GM19239 (cell line): ENCODE data around the gene LCE1A.

Source experiments
- DNase-seq: peaks from one replicate; pipeline ENCODE4 v3.0.0; 2011; ENCODE audit warnings: low spot score; ENCODE audit not compliant: insufficient read length
- FAIRE-seq: peaks from 2 replicates; lab custom pipeline; 2011; peaks lifted over from hg19 to GRCh38; lab: Jason Lieb, UNC

Gene LCE1A

GRCh38 chr1:152827173-152827572, at the start of gene LCE1A:
Gene LCE1A, plus strand, starts transcription at chr1:152827473. Its CDS starts 0 bp downstream, at chr1:152827473.
- DNase-seq: no peak
- no peak for FAIRE-seq

- DNase-seq (no peak), FAIRE-seq (no peak)
Observed at GRCh38 chr1:152777510-152778137, 49.6 kb upstream of the LCE1A start.

GRCh38 chr1:152783095-152783494, 44.2 kb upstream of the LCE1A start:
- FAIRE-seq (no peak), DNase-seq (no peak)

GRCh38 chr1:152786077-152786476, 41.2 kb upstream of the LCE1A start, which contains the start of gene LCE1E:
Gene LCE1E, plus strand, starts transcription at chr1:152786257. Its CDS starts 1,043 bp downstream, at chr1:152787300.
- FAIRE-seq (no peak), DNase-seq (no peak)

GRCh38 chr1:152795686-152796085, 31.6 kb upstream of the LCE1A start:
- DNase-seq (no peak), FAIRE-seq (no peak)

- DNase-seq (no peak), FAIRE-seq (no peak)
Observed at GRCh38 chr1:152796421-152796820, 30.9 kb upstream of the LCE1A start, which contains the start of gene LCE1D. Gene LCE1D, plus strand, starts transcription at chr1:152796721. Its CDS starts 1,074 bp downstream, at chr1:152797795.

- DNase-seq: no peak
- FAIRE-seq: no peak
Observed at GRCh38 chr1:152801333-152801732, 25.9 kb upstream of the LCE1A start.

GRCh38 chr1:152806576-152806975, 20.7 kb upstream of the LCE1A start, which contains the start of gene LCE1C:
Gene LCE1C, minus strand, starts transcription at chr1:152806651. Its CDS starts 1,173 bp downstream, at chr1:152805478.
- no peak for FAIRE-seq

GRCh38 chr1:152811050-152811449, 16.2 kb upstream of the LCE1A start:
- DNase-seq (no peak), FAIRE-seq (no peak)

More at GRCh38 chr1:152806576-152806975, 20.7 kb upstream of the LCE1A start, which contains the start of gene LCE1C:
- no peak for DNase-seq

GRCh38 chr1:152811671-152812070, 15.6 kb upstream of the LCE1A start, which contains the start of gene LCE1B:
Gene LCE1B, plus strand, starts transcription at chr1:152811971. Its CDS starts 476 bp downstream, at chr1:152812447.
- no peak for DNase-seq
- FAIRE-seq: no peak

- no peak for FAIRE-seq
- no peak for DNase-seq
Observed at GRCh38 chr1:152817309-152817708, 10.0 kb upstream of the LCE1A start.

GRCh38 chr1:152823294-152823693, 4.0 kb upstream of the LCE1A start:
- DNase-seq (no peak), FAIRE-seq (no peak)

- DNase-seq: no peak
- no peak for FAIRE-seq
Observed at GRCh38 chr1:152824964-152825363, 2.3 kb upstream of the LCE1A start.

GRCh38 chr1:152836870-152837269, 9.6 kb downstream of the LCE1A start:
- FAIRE-seq (no peak), DNase-seq (no peak)

GRCh38 chr1:152842556-152842955, 15.3 kb downstream of the LCE1A start, which contains the start of gene LCE6A:
Gene LCE6A, plus strand, starts transcription at chr1:152842856. Its CDS starts 665 bp downstream, at chr1:152843521.
- FAIRE-seq (no peak), DNase-seq (no peak)

- DNase-seq (no peak), FAIRE-seq (no peak)
Observed at GRCh38 chr1:152855661-152856060, 28.4 kb downstream of the LCE1A start.

GRCh38 chr1:152858062-152858461, 30.8 kb downstream of the LCE1A start:
- DNase-seq: no peak
- FAIRE-seq: no peak

GRCh38 chr1:152859696-152860095, 32.4 kb downstream of the LCE1A start, which contains the start of gene LCE7A:
Gene LCE7A, plus strand, starts transcription at chr1:152859996. Its CDS starts 702 bp downstream, at chr1:152860698.
- FAIRE-seq (no peak), DNase-seq (no peak)

GRCh38 chr1:152860129-152860528, 32.9 kb downstream of the LCE1A start:
- DNase-seq: no peak
- FAIRE-seq: no peak

- no peak for DNase-seq
- no peak for FAIRE-seq
Observed at GRCh38 chr1:152861374-152861773, 34.1 kb downstream of the LCE1A start.

- no peak for FAIRE-seq
- DNase-seq: no peak
Observed at GRCh38 chr1:152864443-152864842, 37.2 kb downstream of the LCE1A start.

GRCh38 chr1:152866321-152866720, 39.0 kb downstream of the LCE1A start:
- DNase-seq (no peak), FAIRE-seq (no peak)
